Measurements from ENCODE around the gene SFTPD. TPM values are rescaled to one million over a fixed set of nuclear protein-coding genes. Genes with fewer than 3 reads are reported as not detected.
A peak's percentile ranks its signal among the peaks of the same experiment; 100 is the strongest.

SFTPD gene
- total RNA-seq, 6 donors from 2014 or later = 339 to 906 (median 589) TPM

- Histone ChIP-seq H3K9me3 (no peaks in the 10 kb centered on the region), H3K4me3 (peak overlapping the region in 3 of 4 donors; percentile 31 to 46 (median 45)), H3K27ac (peak overlapping the region in 2 of 4 donors; percentile 68 to 70), H3K4me1 (peaks cover 0 to 21% (median 6%) of the 10 kb centered on the region in 4 donors), H3K27me3 (no peaks in the 10 kb centered on the region), H3K36me3 (no peaks in the 10 kb centered on the region)
- TF ChIP-seq POLR2AphosphoS5 (IDR thresholded peaks at IDR 0.05) = no peak
- no peak for TF ChIP-seq EP300 (IDR thresholded peaks at IDR 0.05)
- TF ChIP-seq POLR2A (IDR thresholded peaks at IDR 0.05) = no peak
- TF ChIP-seq CTCF (IDR thresholded peaks at IDR 0.05) = no peak
- ATAC-seq (ENCODE audit: low FRiP score in 2 of 2) = no peak
- 52 to 58% methylated on average over 2 of the region's 2 CpGs for WGBS, 2 donors
- DNase-seq = peak in 1 of 2 donors; percentile 58
Measured at GRCh38 chr10:79947083-79947415, 1.9 kb downstream of the SFTPD start.

GRCh38 chr10:79946271-79947082 lies 2.4 kb downstream of the SFTPD start:
- peaks cover 0 to 21% (median 6%) of the 10 kb centered on the region in 4 donors for H3K4me1 ChIP-seq
- H3K36me3 ChIP-seq = no peaks in the 10 kb centered on the region
- H3K27me3 ChIP-seq = no peaks in the 10 kb centered on the region
- no peaks in the 10 kb centered on the region for H3K9me3 ChIP-seq
- H3K27ac ChIP-seq = peak overlapping the region in 1 of 4 donors; percentile 70
- DNase-seq (no peak), ATAC-seq (ENCODE audit: low FRiP score in 2 of 2) (no peak)
- H3K4me3 ChIP-seq = peak overlapping the region in 3 of 4 donors; percentile 31 to 46 (median 45)
- 81 to 82% methylated on average over 7 to 8 of the region's 8 CpGs for WGBS, 2 donors
- no peak for TF ChIP-seq CTCF (IDR thresholded peaks at IDR 0.05)
- TF ChIP-seq POLR2AphosphoS5 (IDR thresholded peaks at IDR 0.05) = no peak
- TF ChIP-seq EP300 (IDR thresholded peaks at IDR 0.05) = no peak
- TF ChIP-seq POLR2A (IDR thresholded peaks at IDR 0.05) = no peak

- H3K9me3 ChIP-seq = no peaks in the 10 kb centered on the region
- ATAC-seq (ENCODE audit: low FRiP score in 2 of 2) = no peak
- H3K4me1 ChIP-seq = peaks cover 0 to 19% (median 3%) of the 10 kb centered on the region in 4 donors
- H3K36me3 ChIP-seq = no peaks in the 10 kb centered on the region
- 81 to 83% methylated on average over 10 to 11 of the region's 13 CpGs for WGBS, 2 donors
- no peak for DNase-seq
- no peak overlapping the region for H3K27ac ChIP-seq
- H3K27me3 ChIP-seq = no peaks in the 10 kb centered on the region
- no peak for TF ChIP-seq EP300 (IDR thresholded peaks at IDR 0.05)
- no peak for TF ChIP-seq POLR2AphosphoS5 (IDR thresholded peaks at IDR 0.05)
- no peak for TF ChIP-seq POLR2A (IDR thresholded peaks at IDR 0.05)
- TF ChIP-seq CTCF (IDR thresholded peaks at IDR 0.05) = no peak
- H3K4me3 ChIP-seq = no peak overlapping the region
Measured at GRCh38 chr10:79944428-79945395, 4.2 kb downstream of the SFTPD start.

GRCh38 chr10:79943871-79944270 lies 5.0 kb downstream of the SFTPD start:
- Histone ChIP-seq H3K4me3 (no peak overlapping the region), H3K36me3 (no peaks in the 10 kb centered on the region), H3K27me3 (no peaks in the 10 kb centered on the region), H3K27ac (no peak overlapping the region), H3K9me3 (no peaks in the 10 kb centered on the region), H3K4me1 (peaks cover 0 to 18% (median 0%) of the 10 kb centered on the region in 4 donors)
- ATAC-seq (ENCODE audit: low FRiP score in 2 of 2) (no peak), DNase-seq (no peak)
- no peak for TF ChIP-seq POLR2AphosphoS5 (IDR thresholded peaks at IDR 0.05)
- no peak for TF ChIP-seq CTCF (IDR thresholded peaks at IDR 0.05)
- TF ChIP-seq EP300 (IDR thresholded peaks at IDR 0.05) = no peak
- TF ChIP-seq POLR2A (IDR thresholded peaks at IDR 0.05) = no peak
- WGBS, 2 donors = 55 to 70% methylated on average over 2 of the region's 2 CpGs

Data from upper lobe of left lung (tissue), 6 donors.